GM13976 (cell line): Measurements from ENCODE around the gene ARHGEF25.
A peak's percentile ranks its signal among the peaks of the same experiment; 100 is the strongest.
"Not testable (repeated sequence)": the region's sequence is repeated elsewhere in the genome, so short reads cannot be mapped to it uniquely, and the experiment has no call there.

ENCODE experiments used
- DNase-seq: peaks from one replicate; pipeline ENCODE4 v3.0.0; 2012; ENCODE audit warnings: low spot score
- CTCF ChIP-seq: IDR thresholded peaks from 2 replicates; pipeline ENCODE4 v1.5.1; 2012; ENCODE audit warnings: borderline replicate concordance, mild to moderate bottlenecking; ENCODE audit not compliant: insufficient read depth; ENCODE audit errors: extremely low read depth, missing control alignments, control extremely low read depth
- in situ Hi-C: fragments of 300-500 bp; cut with MboI; formaldehyde crosslinking; loops from one replicate; pipeline ENCODE4 v1.12.0; 2022; ENCODE audit warnings: low sequenced_read_pairs, mixed read lengths, inconsistent platforms; ENCODE audit not compliant: unreplicated experiment

ARHGEF25 gene

DNA sequence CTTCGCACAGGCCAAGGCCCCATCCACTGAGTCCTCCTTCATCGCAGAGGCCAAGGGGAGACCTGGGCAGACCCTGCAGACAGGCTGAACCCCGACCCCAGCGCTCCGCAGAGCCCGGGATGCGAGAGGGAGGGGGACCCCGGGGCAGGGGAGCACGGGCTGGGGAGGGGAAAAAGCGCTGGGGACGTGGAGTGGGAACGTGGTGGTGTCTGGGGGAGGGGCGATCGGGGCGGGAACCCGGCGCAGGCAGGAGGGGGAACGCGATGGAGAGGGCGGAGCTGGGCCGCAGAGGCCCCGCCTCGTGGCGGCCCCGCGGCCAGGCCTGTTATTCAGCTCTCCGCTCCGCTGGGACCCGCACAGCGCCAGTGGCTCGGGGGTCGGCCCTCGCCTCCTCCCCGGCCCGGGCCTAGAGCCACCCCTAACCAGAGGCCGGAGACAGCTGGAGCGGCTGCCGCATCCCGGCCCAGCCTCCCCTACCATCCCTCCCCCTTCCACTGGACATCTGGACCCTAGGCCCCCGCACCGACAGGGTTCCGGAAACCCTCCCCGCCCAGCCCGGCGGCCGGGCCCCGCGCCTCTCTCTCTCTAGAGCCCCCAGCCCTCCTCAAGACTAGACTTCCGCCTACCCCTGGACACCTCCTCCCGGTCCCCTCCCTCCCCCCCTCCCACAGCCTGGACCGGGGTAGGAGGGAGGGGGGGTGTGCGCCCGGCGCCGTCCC is at the start of gene ARHGEF25:
Gene ARHGEF25, plus strand, starts transcription at position 328 of the 719 bp plus-strand sequence. CDS start 460 bp downstream, outside the sequence.
- no peak for TF ChIP-seq CTCF
- in situ Hi-C loops: no loop called here
- peak; percentile 90 for DNase-seq

DNA sequence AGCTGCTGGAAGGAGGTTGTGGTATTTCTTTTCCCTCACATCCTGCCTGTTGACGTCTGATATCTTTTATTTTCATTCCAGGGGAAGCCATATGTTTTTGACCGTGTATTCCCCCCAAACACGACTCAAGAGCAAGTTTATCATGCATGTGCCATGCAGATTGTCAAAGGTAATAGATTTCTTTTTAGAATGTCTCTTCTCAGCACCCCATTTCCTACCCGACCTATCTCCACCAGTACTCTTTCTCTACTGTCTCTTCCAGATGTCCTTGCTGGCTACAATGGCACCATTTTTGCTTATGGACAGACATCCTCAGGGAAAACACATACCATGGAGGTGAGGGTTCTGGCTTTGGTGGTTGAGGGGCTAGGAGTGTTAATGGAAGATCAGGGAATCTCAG is 47.9 kb upstream of the ARHGEF25 start:
- TF ChIP-seq CTCF: no peak
- DNase-seq: no peak
- in situ Hi-C loops: no loop called here

DNA sequence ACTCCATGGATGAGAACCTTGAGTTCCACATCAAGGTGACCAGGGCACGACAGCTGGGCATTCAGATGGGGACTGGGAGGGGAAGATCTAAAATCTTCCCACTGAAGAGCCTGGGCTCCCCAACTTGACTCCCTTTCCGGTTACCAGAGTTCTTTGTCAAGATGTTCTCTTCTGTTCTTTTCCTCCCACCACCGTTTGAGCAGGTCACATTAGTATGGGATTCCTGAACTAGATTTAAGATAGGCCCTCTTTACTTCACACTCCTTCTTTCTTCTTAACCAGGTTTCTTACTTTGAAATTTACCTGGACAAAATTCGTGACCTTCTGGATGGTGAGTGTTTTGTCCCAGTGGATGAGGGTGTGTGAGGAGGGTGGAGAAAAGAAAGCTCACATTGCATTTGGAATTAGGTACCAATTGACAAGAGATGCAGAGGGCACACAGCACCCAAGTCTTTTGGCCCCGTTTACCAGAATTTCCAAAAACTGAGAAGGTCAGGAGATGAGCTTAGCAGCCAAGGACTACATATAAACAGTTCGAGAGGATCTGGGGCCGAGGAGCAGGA is 47.0 kb upstream of the ARHGEF25 start:
- DNase-seq: no peak
- TF ChIP-seq CTCF: no peak
- in situ Hi-C loops: no loop called here

DNA sequence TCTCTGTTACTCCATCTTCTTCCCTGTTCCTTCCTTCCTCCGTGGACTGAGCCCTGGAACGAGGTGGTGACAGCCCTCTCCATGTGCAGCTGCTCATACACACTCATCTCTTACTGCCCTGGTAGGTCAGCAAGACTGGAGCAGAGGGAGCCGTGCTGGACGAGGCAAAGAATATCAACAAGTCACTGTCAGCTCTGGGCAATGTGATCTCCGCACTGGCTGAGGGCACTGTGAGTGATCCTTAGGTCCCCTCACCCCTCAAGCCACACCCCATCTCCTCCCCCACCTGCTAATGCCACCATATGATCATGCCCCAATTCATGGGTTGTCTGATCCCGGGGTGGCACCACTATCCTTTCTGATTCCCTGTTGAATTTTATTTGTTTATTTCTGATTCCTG is 42.4 kb upstream of the ARHGEF25 start:
- no peak for TF ChIP-seq CTCF
- in situ Hi-C loops: no loop called here
- no peak for DNase-seq

DNA sequence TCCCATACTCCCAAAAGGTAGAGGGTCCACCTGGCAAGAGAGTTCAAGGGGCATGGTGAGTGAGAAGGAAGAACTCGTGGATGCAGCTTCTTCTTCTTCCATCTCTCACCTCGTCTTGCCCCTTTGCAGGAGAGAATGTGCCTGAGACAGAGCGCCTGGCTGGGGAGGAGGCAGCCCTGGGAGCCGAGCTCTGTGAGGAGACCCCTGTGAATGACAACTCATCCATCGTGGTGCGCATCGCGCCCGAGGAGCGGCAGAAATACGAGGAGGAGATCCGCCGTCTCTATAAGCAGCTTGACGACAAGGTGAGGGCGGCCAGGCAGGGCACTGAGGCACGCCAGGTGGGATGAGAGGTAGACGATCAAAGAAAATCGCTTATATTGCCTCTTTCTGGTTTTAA is 41.4 kb upstream of the ARHGEF25 start:
- TF ChIP-seq CTCF: no peak
- no peak for DNase-seq
- in situ Hi-C loops: no loop called here

GRCh38 chr12:57570438-57570837 is 40.8 kb upstream of the ARHGEF25 start:
- DNase-seq, in situ Hi-C loops: not testable (repeated sequence)

- DNase-seq: no peak
- in situ Hi-C loops: no loop called here
- no peak for TF ChIP-seq CTCF
Measured at GRCh38 chr12:57571926-57572762, 39.1 kb upstream of the ARHGEF25 start.
